Activated naive CD8-positive, alpha-beta T cell treated with anti-CD3 and anti-CD28 coated beads, Interleukin-2, amount 50 U/mL, for 24 hours (primary cell): Measurements from ENCODE around the gene PIGS.

Experiments
- ATAC-seq: fragments of 150-1000 bp; cut with Tn5 transposase; one replicate; pipeline ENCODE4 v1.10.0; 2021
- DNase-seq: peaks from one replicate; pipeline ENCODE4 v3.0.0; 2021
- H3K27ac Mint-ChIP-seq: one replicate; pipeline ENCODE4 v1.8.0; 2021; ENCODE audit warnings: mild to moderate bottlenecking, mixed read lengths
- H3K27me3 Mint-ChIP-seq: one replicate; pipeline ENCODE4 v1.8.0; 2021; ENCODE audit warnings: mixed read lengths
- H3K36me3 Mint-ChIP-seq: one replicate; pipeline ENCODE4 v1.8.0; 2021; ENCODE audit warnings: low read depth, mixed read lengths
- H3K4me1 Mint-ChIP-seq: one replicate; pipeline ENCODE4 v1.8.0; 2021; ENCODE audit warnings: mixed read lengths
- H3K4me3 Mint-ChIP-seq: one replicate; pipeline ENCODE4 v1.8.0; 2021; ENCODE audit warnings: mild to moderate bottlenecking, moderate library complexity, mixed read lengths
- H3K9me3 Mint-ChIP-seq: one replicate; pipeline ENCODE4 v1.8.0; 2021; ENCODE audit warnings: mixed read lengths

The PIGS gene

GRCh38 chr17:28505986-28506665, 65.2 kb downstream of the PIGS start, which contains the start of gene FOXN1:
Gene FOXN1 (plus strand): TSS chr17:28506348. CDS start chr17:28523970, 17,622 bp downstream.
- Mint-ChIP-seq H3K4me1 (no peaks in the 10 kb centered on the region), H3K27me3 (peaks cover 18% of the 10 kb centered on the region), H3K4me3 (no peak within 1 kb of the TSS), H3K36me3 (no peaks in the 10 kb centered on the region), H3K27ac (no peak within 1 kb of the TSS), H3K9me3 (no peaks in the 10 kb centered on the region)
- DNase-seq (no peak), ATAC-seq (no peak)

GRCh38 chr17:28503420-28503819, 67.9 kb downstream of the PIGS start:
- ATAC-seq (no peak), DNase-seq (no peak)
- Mint-ChIP-seq H3K4me3 (no peak overlapping the region), H3K27ac (no peak overlapping the region), H3K9me3 (no peaks in the 10 kb centered on the region), H3K36me3 (no peaks in the 10 kb centered on the region), H3K27me3 (peaks cover 5% of the 10 kb centered on the region), H3K4me1 (no peaks in the 10 kb centered on the region)
